ENCODE data around the gene CDO1.

DNA sequence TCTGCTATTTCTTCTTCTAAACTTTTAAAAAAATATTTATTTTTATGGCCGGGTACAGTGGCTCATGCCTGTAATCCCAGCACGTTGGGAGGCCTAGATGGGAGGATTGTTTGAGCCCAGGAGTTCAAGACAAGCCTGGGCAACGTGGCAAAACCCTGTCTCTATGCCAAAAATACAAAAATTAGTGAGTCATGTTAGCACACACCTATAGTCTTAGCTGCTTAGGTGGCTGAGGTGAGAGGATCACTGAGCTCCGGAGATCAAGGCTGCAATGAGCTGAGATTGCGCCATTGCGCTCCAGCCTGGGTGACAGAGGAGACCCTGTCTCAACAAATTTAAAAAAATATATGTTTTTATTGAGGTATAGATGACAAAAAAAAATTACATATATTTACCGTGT, 30.8 kb upstream of the CDO1 start:
- TF ChIP-seq MXD4 (CRISPR knock-in tag; IDR thresholded peaks at IDR 0.05; ENCODE audit: borderline replicate concordance) (no peak), ATF2 (CRISPR knock-in tag; IDR thresholded peaks at IDR 0.05; ENCODE audit: borderline replicate concordance, low read depth) (no peak)

Measured in WTC11 (cell line).